Glomerular visceral epithelial cell (primary cell): ENCODE data around the gene CD274.
"Not testable (repeated sequence)": the region's sequence is repeated elsewhere in the genome, so short reads cannot be mapped to it uniquely, and the experiment has no call there.

ENCODE experiments used
- DNase-seq: peaks from one replicate; pipeline ENCODE4 v3.0.0-alpha.2; 2016; ENCODE audit errors: extremely low spot score

The CD274 gene

GRCh38 chr9:5438301-5439162, 11.8 kb upstream of the CD274 start:
- peak; percentile 89 for DNase-seq

- DNase-seq, result no peak
Observed at GRCh38 chr9:5440426-5440825, 9.9 kb upstream of the CD274 start.

GRCh38 chr9:5441043-5441442, 9.3 kb upstream of the CD274 start:
- DNase-seq, result peak; percentile 53

GRCh38 chr9:5442400-5443011, 7.8 kb upstream of the CD274 start:
- DNase-seq, result peak; percentile 69

GRCh38 chr9:5443850-5444249, 6.5 kb upstream of the CD274 start:
- no peak for DNase-seq

GRCh38 chr9:5445096-5445495, 5.2 kb upstream of the CD274 start:
- DNase-seq, result not testable (repeated sequence)

- DNase-seq, result no peak
Observed at GRCh38 chr9:5445886-5446285, 4.5 kb upstream of the CD274 start.

GRCh38 chr9:5446451-5447236, 3.7 kb upstream of the CD274 start:
- peak; percentile 58 for DNase-seq

GRCh38 chr9:5447337-5447736, 3.0 kb upstream of the CD274 start:
- DNase-seq, result no peak

GRCh38 chr9:5448016-5448415, 2.3 kb upstream of the CD274 start:
- DNase-seq, result peak; percentile 44

GRCh38 chr9:5448461-5449435, 1.6 kb upstream of the CD274 start:
- DNase-seq, result no peak

- no peak for DNase-seq
Observed at GRCh38 chr9:5449521-5450358, 602 bp upstream of the CD274 start.

GRCh38 chr9:5452286-5452609, 1.9 kb downstream of the CD274 start:
- DNase-seq, result no peak

- peak; percentile 48 for DNase-seq
Observed at GRCh38 chr9:5453004-5453403, 2.7 kb downstream of the CD274 start.

- no peak for DNase-seq
Observed at GRCh38 chr9:5453673-5454072, 3.3 kb downstream of the CD274 start.

- DNase-seq, result peak; percentile 62
Observed at GRCh38 chr9:5455181-5455580, 4.8 kb downstream of the CD274 start.

- DNase-seq, result peak; percentile 81
Observed at GRCh38 chr9:5459289-5459829, 9.0 kb downstream of the CD274 start.

GRCh38 chr9:5460157-5460556, 9.8 kb downstream of the CD274 start:
- DNase-seq, result no peak

- DNase-seq, result not testable (repeated sequence)
Observed at GRCh38 chr9:5464831-5465330, 14.5 kb downstream of the CD274 start.

GRCh38 chr9:5466005-5466404, 15.7 kb downstream of the CD274 start:
- no peak for DNase-seq
